RWPE2 (cell line): ENCODE data around the gene OR1K1.
A peak's percentile ranks its signal among the peaks of the same experiment; 100 is the strongest.
"Not testable (repeated sequence)": the region's sequence is repeated elsewhere in the genome, so short reads cannot be mapped to it uniquely, and the experiment has no call there.

Source experiments
- ATAC-seq: fragments of 200-7000 bp; cut with Tn5 transposase; 3 replicates; pipeline ENCODE4 v1.9.1; 2021; ENCODE audit warnings: low read depth
- DNase-seq: peaks from one replicate; pipeline ENCODE4 v3.0.0-alpha.2; 2020; ENCODE audit warnings: low spot score
- H3K27ac ChIP-seq: fragments of 450-650 bp; 2 replicates; pipeline ENCODE4 v1.5.1; 2017; ENCODE audit warnings: mild to moderate bottlenecking; ENCODE audit not compliant: poor library complexity, severe bottlenecking
- H3K27me3 ChIP-seq: fragments of 250-450 bp; sonication (Bioruptor Pico); 2 replicates; pipeline ENCODE4 v1.5.1; 2021; ENCODE audit warnings: mild to moderate bottlenecking, moderate library complexity; ENCODE audit not compliant: insufficient read depth, poor library complexity, severe bottlenecking
- H3K36me3 ChIP-seq: fragments of 250-450 bp; sonication (Bioruptor Pico); 2 replicates; pipeline ENCODE4 v1.5.1; 2020; ENCODE audit warnings: low read depth, mild to moderate bottlenecking, moderate library complexity
- H3K4me1 ChIP-seq: fragments of 250-450 bp; sonication (Bioruptor Pico); 2 replicates; pipeline ENCODE4 v1.5.1; 2021; ENCODE audit warnings: mild to moderate bottlenecking, moderate library complexity; ENCODE audit not compliant: insufficient read depth, poor library complexity, severe bottlenecking
- H3K4me3 ChIP-seq: fragments of 250-450 bp; sonication (Bioruptor Pico); 2 replicates; pipeline ENCODE4 v1.5.1; 2021; ENCODE audit warnings: mild to moderate bottlenecking, moderate library complexity; ENCODE audit not compliant: severe bottlenecking
- H3K9me3 ChIP-seq: fragments of 250-450 bp; sonication (Bioruptor Pico); 2 replicates; pipeline ENCODE4 v1.5.1; 2021; ENCODE audit warnings: mild to moderate bottlenecking, moderate library complexity; ENCODE audit not compliant: severe bottlenecking
- TF ChIP-seq, protein P1 (sequence below): fragments of 450-650 bp; IDR thresholded peaks from one replicate; pipeline ENCODE4 v1.5.1; 2017; ENCODE audit warnings: mild to moderate bottlenecking, moderate library complexity; ENCODE audit not compliant: poor library complexity, severe bottlenecking

OR1K1 gene

DNA sequence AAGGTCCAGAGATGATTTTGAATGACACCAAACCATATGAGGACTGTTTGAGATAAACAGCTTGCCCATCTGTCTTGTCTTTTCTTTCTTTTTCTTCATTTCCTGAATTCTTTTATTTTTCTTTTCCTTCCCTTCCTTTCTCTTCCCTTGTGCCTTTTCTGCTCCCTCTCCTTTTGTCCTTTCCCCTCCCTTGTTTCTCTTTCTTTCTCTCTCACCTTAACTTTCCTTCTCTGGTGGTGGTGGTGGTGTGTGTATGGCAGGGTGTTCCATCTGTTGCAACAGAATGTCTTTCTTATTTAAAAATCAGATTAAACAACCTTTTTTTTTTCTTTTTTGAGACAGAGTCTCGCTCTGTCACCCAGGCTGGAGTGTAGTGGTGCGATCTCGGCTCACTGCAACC lies 32.3 kb downstream of the OR1K1 start:
- Histone ChIP-seq H3K36me3 (no peaks in the 10 kb centered on the region), H3K4me1 (peaks cover 3% of the 10 kb centered on the region), H3K27me3 (no peaks in the 10 kb centered on the region), H3K4me3 (no peak overlapping the region), H3K27ac (no peak overlapping the region), H3K9me3 (no peaks in the 10 kb centered on the region)
- no peak for DNase-seq
- ATAC-seq, result no peak
- TF ChIP-seq, protein P1, sequence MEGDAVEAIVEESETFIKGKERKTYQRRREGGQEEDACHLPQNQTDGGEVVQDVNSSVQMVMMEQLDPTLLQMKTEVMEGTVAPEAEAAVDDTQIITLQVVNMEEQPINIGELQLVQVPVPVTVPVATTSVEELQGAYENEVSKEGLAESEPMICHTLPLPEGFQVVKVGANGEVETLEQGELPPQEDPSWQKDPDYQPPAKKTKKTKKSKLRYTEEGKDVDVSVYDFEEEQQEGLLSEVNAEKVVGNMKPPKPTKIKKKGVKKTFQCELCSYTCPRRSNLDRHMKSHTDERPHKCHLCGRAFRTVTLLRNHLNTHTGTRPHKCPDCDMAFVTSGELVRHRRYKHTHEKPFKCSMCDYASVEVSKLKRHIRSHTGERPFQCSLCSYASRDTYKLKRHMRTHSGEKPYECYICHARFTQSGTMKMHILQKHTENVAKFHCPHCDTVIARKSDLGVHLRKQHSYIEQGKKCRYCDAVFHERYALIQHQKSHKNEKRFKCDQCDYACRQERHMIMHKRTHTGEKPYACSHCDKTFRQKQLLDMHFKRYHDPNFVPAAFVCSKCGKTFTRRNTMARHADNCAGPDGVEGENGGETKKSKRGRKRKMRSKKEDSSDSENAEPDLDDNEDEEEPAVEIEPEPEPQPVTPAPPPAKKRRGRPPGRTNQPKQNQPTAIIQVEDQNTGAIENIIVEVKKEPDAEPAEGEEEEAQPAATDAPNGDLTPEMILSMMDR, result no peak

DNA sequence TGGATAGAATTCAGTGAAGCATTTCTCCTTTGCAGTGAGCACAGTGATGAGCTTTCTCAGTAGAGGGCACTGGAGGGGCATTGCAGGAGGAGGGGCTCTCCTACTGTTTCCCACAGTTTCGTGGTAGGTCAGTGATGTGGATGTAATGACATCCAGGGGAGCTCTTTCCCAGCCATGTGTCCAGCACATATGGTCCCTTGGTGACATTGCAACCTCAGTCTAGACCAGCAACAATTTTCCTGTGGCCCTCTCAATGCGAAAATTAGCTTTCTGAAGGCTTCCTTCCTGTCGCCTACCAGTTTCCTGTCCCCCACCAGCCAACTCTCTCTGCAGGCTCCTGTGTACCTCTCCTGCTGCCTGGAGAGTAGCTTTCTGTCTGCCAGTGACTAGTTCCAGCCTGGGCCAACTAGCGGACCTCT lies 35.4 kb downstream of the OR1K1 start:
- H3K4me3 ChIP-seq, result no peak overlapping the region
- no peak overlapping the region for H3K27ac ChIP-seq
- DNase-seq (no peak), ATAC-seq (0 out of 3 replicates have a peak, but pooled peaks have one; percentile 25)
- H3K9me3 ChIP-seq, result no peaks in the 10 kb centered on the region
- no peaks in the 10 kb centered on the region for H3K36me3 ChIP-seq
- H3K27me3 ChIP-seq, result no peaks in the 10 kb centered on the region
- H3K4me1 ChIP-seq, result no peaks in the 10 kb centered on the region
- TF ChIP-seq, protein P1, result no peak

DNA sequence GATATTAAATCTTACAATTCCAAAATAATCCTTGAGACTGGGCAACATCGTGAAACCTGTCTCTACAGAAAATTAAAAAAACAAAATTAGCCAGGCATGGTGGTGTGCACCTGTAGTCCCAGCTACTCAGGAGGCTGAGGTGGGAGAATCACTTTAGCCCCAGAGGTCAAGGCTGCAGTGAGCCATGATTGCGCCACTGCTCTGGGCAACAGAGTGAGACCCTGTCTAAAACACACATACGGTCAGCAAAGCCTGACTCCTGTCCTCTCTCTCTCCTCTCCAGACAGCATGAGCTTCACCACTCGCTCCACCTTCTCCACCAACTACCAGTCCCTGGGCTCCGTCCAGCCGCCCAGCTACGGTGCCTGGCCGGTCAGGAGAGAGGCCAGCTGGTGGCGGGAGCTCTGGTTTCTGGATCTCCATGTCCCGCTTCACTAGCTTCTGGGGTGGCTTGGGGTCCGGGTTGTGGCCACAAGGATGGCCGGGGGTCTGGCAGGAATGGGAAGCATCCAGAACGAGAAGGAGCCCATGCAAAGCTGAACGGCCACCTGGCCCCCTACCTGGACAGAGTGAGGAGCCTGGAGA lies 37.4 kb downstream of the OR1K1 start:
- TF ChIP-seq, protein P1, result no peak
- no peak for ATAC-seq
- Histone ChIP-seq H3K27ac (no peak overlapping the region), H3K27me3 (no peaks in the 10 kb centered on the region), H3K4me3 (no peak overlapping the region), H3K4me1 (no peaks in the 10 kb centered on the region), H3K36me3 (no peaks in the 10 kb centered on the region), H3K9me3 (no peaks in the 10 kb centered on the region)
- no peak for DNase-seq

DNA sequence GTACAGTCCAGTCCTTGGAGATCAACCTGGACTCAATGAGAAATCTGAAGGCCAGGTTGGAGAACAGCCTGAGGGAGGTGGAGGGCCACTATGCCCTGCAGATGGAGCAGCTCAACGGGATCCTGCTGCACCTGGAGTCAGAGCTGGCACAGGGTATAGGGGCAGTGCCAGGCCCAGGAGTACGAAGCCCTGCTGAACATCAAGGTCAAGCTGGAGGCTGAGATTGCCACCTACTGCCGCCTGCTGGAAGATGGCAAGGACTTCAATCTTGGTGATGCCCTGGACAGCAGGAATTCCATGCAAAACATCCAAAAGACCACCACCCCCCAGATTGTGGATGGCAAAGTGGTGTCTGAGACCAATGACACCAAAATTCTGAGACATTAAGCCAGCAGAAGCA lies 38.5 kb downstream of the OR1K1 start:
- DNase-seq, H3K4me1 ChIP-seq, H3K27me3 ChIP-seq, ATAC-seq, H3K4me3 ChIP-seq, H3K36me3 ChIP-seq, H3K9me3 ChIP-seq, H3K27ac ChIP-seq: not testable (repeated sequence)

DNA sequence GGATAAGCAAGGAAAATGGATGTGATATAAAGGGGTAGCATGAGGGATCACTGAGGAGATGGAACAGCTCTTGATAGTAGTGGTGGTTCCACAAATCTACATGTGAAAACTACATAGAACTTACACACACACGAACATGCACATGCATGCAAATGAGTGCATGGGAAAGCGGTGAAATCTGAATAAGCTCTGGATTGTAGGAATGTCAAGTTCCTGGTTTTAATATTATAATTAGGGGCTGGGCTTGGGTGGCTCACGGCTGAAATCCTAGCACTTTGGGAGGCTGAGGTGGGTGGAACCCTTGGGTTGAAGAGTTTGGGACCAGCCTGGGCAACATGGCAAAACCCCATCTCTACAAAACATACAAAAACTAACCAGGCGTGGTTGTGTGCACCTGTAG lies 41.6 kb downstream of the OR1K1 start:
- Histone ChIP-seq H3K4me3 (no peak overlapping the region), H3K36me3 (peaks cover 11% of the 10 kb centered on the region), H3K9me3 (no peaks in the 10 kb centered on the region), H3K27me3 (no peaks in the 10 kb centered on the region), H3K4me1 (no peaks in the 10 kb centered on the region), H3K27ac (no peak overlapping the region)
- DNase-seq, result no peak
- TF ChIP-seq, protein P1, result no peak
- ATAC-seq, result no peak
